K562 (cell line): ENCODE data around the gene WFIKKN1. TPM values are rescaled to one million over a fixed set of nuclear protein-coding genes. Genes with fewer than 3 reads are reported as not detected.

Source experiments
- ARID3A ChIP-seq: IDR thresholded peaks from 2 replicates; pipeline ENCODE4 v1.6.1; 2012; ENCODE audit warnings: low read depth, low read length, improper control_type of control experiment, borderline replicate concordance
- CBFA2T2 ChIP-seq: fragments of 450-650 bp; conservative IDR thresholded peaks from 2 replicates; pipeline ENCODE4 v1.6.1; 2017; ENCODE audit warnings: mild to moderate bottlenecking
- CEBPB ChIP-seq: fragments of 450-650 bp; IDR thresholded peaks from 2 replicates; pipeline ENCODE4 v1.6.1; 2016; ENCODE audit warnings: missing genetic modification characterization, missing compliant biosample characterization
- ERF ChIP-seq: fragments of 450-650 bp; formaldehyde crosslinking; IDR thresholded peaks from 2 replicates; pipeline ENCODE4 v1.4.0; 2020; ENCODE audit warnings: mild to moderate bottlenecking, mixed read lengths
- ETV6 ChIP-seq, 3 experiments: fragments of 150-350 bp in 1 of 3; sonication (generic) in 1 of 3; formaldehyde crosslinking in 1 of 3; IDR thresholded peaks; 2 replicates each; pipeline versions ENCODE4 v1.6.1 to v1.8.0; 2014 to 2022; ENCODE audit warnings: borderline replicate concordance in 2 of 3, low read depth in 2 of 3, antibody characterized with exemption in 1 of 3, low read length in 1 of 3, mild to moderate bottlenecking in 1 of 3, missing genetic modification reagents in 1 of 3
- FOXK1 ChIP-seq: sonication (generic); formaldehyde crosslinking; IDR thresholded peaks from 2 replicates; pipeline ENCODE4 v1.8.0; 2022; ENCODE audit warnings: missing genetic modification reagents, mild to moderate bottlenecking, borderline replicate concordance
- GABPB1 ChIP-seq: sonication (generic); formaldehyde crosslinking; IDR thresholded peaks from 2 replicates; pipeline ENCODE4 v1.8.0; 2022; ENCODE audit warnings: mild to moderate bottlenecking, missing genetic modification reagents
- HNRNPLL ChIP-seq: fragments of 200-400 bp; formaldehyde crosslinking; IDR thresholded peaks from 2 replicates; pipeline ENCODE4 v1.6.1; 2017; ENCODE audit warnings: low read length, low read depth, mild to moderate bottlenecking; ENCODE audit not compliant: poor library complexity, severe bottlenecking
- MCM2 ChIP-seq: fragments of 450-650 bp; IDR thresholded peaks from 2 replicates; pipeline ENCODE4 v1.6.1; 2017; ENCODE audit warnings: low read depth, mild to moderate bottlenecking
- NELFE ChIP-seq: IDR thresholded peaks from 2 replicates; pipeline ENCODE4 v1.6.1; 2011; ENCODE audit warnings: mild to moderate bottlenecking; ENCODE audit not compliant: insufficient read depth, insufficient read length
- NFIC ChIP-seq: fragments of 450-650 bp; IDR thresholded peaks from 2 replicates; pipeline ENCODE4 v1.6.1; 2017; ENCODE audit warnings: mild to moderate bottlenecking, inconsistent platforms
- NFRKB ChIP-seq: fragments of 450-650 bp; IDR thresholded peaks from 2 replicates; pipeline ENCODE4 v1.6.1; 2016; ENCODE audit warnings: low read depth
- SMARCA4 ChIP-seq: fragments of 450-650 bp; IDR thresholded peaks from 2 replicates; pipeline ENCODE4 v1.6.1; 2016
- SP1 ChIP-seq: sonication (generic); formaldehyde crosslinking; IDR thresholded peaks from 2 replicates; pipeline ENCODE4 v1.8.1; 2022; ENCODE audit warnings: mild to moderate bottlenecking, missing genetic modification reagents
- SRSF3 ChIP-seq: fragments of 200-400 bp; formaldehyde crosslinking; IDR thresholded peaks from 2 replicates; pipeline ENCODE4 v1.6.1; 2016; ENCODE audit warnings: mild to moderate bottlenecking, low read length, moderate library complexity; ENCODE audit not compliant: insufficient read depth
- TSC22D4 ChIP-seq: fragments of 450-650 bp; IDR thresholded peaks from 2 replicates; pipeline ENCODE4 v1.6.1; 2016; ENCODE audit warnings: missing genetic modification characterization, missing biosample characterization, control low read depth
- ZNF232 ChIP-seq: sonication (generic); formaldehyde crosslinking; IDR thresholded peaks from 2 replicates; pipeline ENCODE4 v1.8.0; 2022; ENCODE audit warnings: mild to moderate bottlenecking, missing genetic modification reagents
- ZNF24 ChIP-seq: fragments of 450-650 bp; IDR thresholded peaks from 2 replicates; pipeline ENCODE4 v1.6.1; 2016
- ZNF395 ChIP-seq: fragments of 200-800 bp; sonication (Bioruptor generic); IDR thresholded peaks from 2 replicates; pipeline ENCODE4 v1.6.1; 2017; ENCODE audit warnings: missing genetic modification characterization, missing compliant biosample characterization
- polyA plus RNA-seq, 8 experiments: library from polyadenylated mRNA; depleted of rRNA in 4 of 8; stranded (reverse) in 5 of 8; unstranded in 3 of 8; fragments of >200 nt; fragmentation: Nextera tagmentation in 2 of 8; fragmentation: Illumina TruSeq in 1 of 8; extraction: Ambion mirVana in 2 of 8; extraction: Trizol in 1 of 8; gene quantifications; 2 replicates each; pipeline versions ENCODE4 v1.2.1 to v1.2.3, GENCODE V29; 2011 to 2014; ENCODE audit warnings: inconsistent platforms in 1 of 8, missing spikeins in 1 of 8
- total RNA-seq, 7 experiments: library from RNA; depleted of rRNA in 6 of 7; stranded (reverse); fragments of >200 nt in 6 of 7; fragmentation: Illumina TruSeq in 2 of 7; extraction: Trizol in 2 of 7; gene quantifications; 2 replicates each; pipeline versions ENCODE4 v1.2.1 to v1.2.3, GENCODE V29; 2011 to 2021; ENCODE audit warnings: low replicate concordance in 1 of 7
- TF ChIP-seq, protein P1 (sequence below): sonication (generic); formaldehyde crosslinking; IDR thresholded peaks from 2 replicates; pipeline ENCODE4 v1.8.1; 2023; ENCODE audit warnings: mild to moderate bottlenecking, missing genetic modification reagents
- TF ChIP-seq, protein P2 (sequence below), 2 experiments: IDR thresholded peaks; 2 replicates each; pipeline ENCODE4 v1.6.1; 2011; ENCODE audit warnings: borderline replicate concordance in 1 of 2, control low read depth in 1 of 2, low read depth in 1 of 2, low read length in 1 of 2, mild to moderate bottlenecking in 1 of 2, mixed read lengths in 1 of 2, moderate library complexity in 1 of 2; ENCODE audit not compliant: insufficient read depth in 1 of 2, insufficient read length in 1 of 2, poor library complexity in 1 of 2, severe bottlenecking in 1 of 2; ENCODE audit errors: extremely low read depth in 1 of 2

Gene WFIKKN1
- total and polyA plus RNA-seq, 9 of the 15 experiments (the other 6 are each of a cell fraction or from before 2014, with no cell fraction given) = 0.14 to 1.1 (median 0.50) TPM; not detected in 4

- no peak for TF ChIP-seq CEBPB (tag)
- no peak for TF ChIP-seq ZNF24
- TF ChIP-seq ETV6 (IDR thresholded peaks at IDR 0.05; ENCODE audit: borderline replicate concordance in 1 of 2, low read depth in 2 of 2, low read length in 1 of 2) = no peak
- no peak for TF ChIP-seq ETV6 (CRISPR knock-in tag; IDR thresholded peaks at IDR 0.05; ENCODE audit: borderline replicate concordance)
- TF ChIP-seq, protein P1, sequence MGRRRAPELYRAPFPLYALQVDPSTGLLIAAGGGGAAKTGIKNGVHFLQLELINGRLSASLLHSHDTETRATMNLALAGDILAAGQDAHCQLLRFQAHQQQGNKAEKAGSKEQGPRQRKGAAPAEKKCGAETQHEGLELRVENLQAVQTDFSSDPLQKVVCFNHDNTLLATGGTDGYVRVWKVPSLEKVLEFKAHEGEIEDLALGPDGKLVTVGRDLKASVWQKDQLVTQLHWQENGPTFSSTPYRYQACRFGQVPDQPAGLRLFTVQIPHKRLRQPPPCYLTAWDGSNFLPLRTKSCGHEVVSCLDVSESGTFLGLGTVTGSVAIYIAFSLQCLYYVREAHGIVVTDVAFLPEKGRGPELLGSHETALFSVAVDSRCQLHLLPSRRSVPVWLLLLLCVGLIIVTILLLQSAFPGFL = no peak
- TF ChIP-seq SP1 = no peak
- TF ChIP-seq, protein P2, sequence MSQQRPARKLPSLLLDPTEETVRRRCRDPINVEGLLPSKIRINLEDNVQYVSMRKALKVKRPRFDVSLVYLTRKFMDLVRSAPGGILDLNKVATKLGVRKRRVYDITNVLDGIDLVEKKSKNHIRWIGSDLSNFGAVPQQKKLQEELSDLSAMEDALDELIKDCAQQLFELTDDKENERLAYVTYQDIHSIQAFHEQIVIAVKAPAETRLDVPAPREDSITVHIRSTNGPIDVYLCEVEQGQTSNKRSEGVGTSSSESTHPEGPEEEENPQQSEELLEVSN (IDR thresholded peaks at IDR 0.05; ENCODE audit: borderline replicate concordance in 1 of 2, extremely low read depth in 1 of 2, insufficient read depth in 1 of 2, insufficient read length in 1 of 2, low read depth in 1 of 2, low read length in 1 of 2, poor library complexity in 1 of 2, severe bottlenecking in 1 of 2) = peak in 1 of 2 experiments; percentile 74
- TF ChIP-seq CBFA2T2 = no peak
- TF ChIP-seq NFIC = 0 out of 2 replicates have a peak, but pooled peaks have one; percentile 6
- TF ChIP-seq FOXK1 (CRISPR knock-in tag) = no peak
- peak; percentile 2 for TF ChIP-seq HNRNPLL
- TF ChIP-seq NELFE = no peak
- no peak for TF ChIP-seq NFRKB
- TF ChIP-seq SMARCA4 = no peak
- TF ChIP-seq ERF (CRISPR knock-in tag) = no peak
- no peak for TF ChIP-seq MCM2
- TF ChIP-seq ZNF232 (CRISPR knock-in tag) = no peak
- TF ChIP-seq SRSF3 = no peak
- no peak for TF ChIP-seq ZNF395 (CRISPR knock-in tag)
- no peak for TF ChIP-seq ARID3A
- TF ChIP-seq GABPB1 (CRISPR knock-in tag) = no peak; the same call in 1 of the 2 replicates
- TF ChIP-seq TSC22D4 (tag) = no peak
Observed at GRCh38 chr16:683396-684070, 52.7 kb downstream of the WFIKKN1 start (continued).
